ENCODE data around the gene ACTR3C. TPM values are rescaled to one million over a fixed set of nuclear protein-coding genes. Genes with fewer than 3 reads are reported as not detected.

The ACTR3C gene
- total RNA-seq, 1 donor from 2014 or later, result 2.9 TPM

GRCh38 chr7:150360363-150361058 is 37.2 kb upstream of the ACTR3C start:
- DNase-seq (no peak), ATAC-seq (ENCODE audit: poor library complexity) (no peak)
- intact Hi-C loops (cut with DNase I), result no loop called here

- intact Hi-C loops (cut with DNase I), result loop anchor here (5.0 kb wide), 1 partner anchor 58 kb away; no protein-coding TSS in a partner anchor
- no peak for ATAC-seq (ENCODE audit: poor library complexity)
- DNase-seq, result no peak
Measured at GRCh38 chr7:150359622-150360362, 36.4 kb upstream of the ACTR3C start.

GRCh38 chr7:150358988-150359621 is 35.8 kb upstream of the ACTR3C start:
- ATAC-seq (ENCODE audit: poor library complexity) (no peak), DNase-seq (no peak)
- intact Hi-C loops (cut with DNase I), result loop anchor here (5.0 kb wide), 1 partner anchor 58 kb away; no protein-coding TSS in a partner anchor

GRCh38 chr7:150358433-150358832 is 35.1 kb upstream of the ACTR3C start:
- ATAC-seq (ENCODE audit: poor library complexity), result no peak
- no peak for DNase-seq
- intact Hi-C loops (cut with DNase I), result loop anchor here (5.0 kb wide), 1 partner anchor 59 kb away; no protein-coding TSS in a partner anchor

GRCh38 chr7:150357771-150358427 is 34.6 kb upstream of the ACTR3C start:
- intact Hi-C loops (cut with DNase I), result loop anchor here (5.0 kb wide), 1 partner anchor 59 kb away; no protein-coding TSS in a partner anchor
- ATAC-seq (ENCODE audit: poor library complexity) (no peak), DNase-seq (no peak)

GRCh38 chr7:150357270-150357669 is 33.9 kb upstream of the ACTR3C start:
- intact Hi-C loops (cut with DNase I), result loop anchor here (5.0 kb wide), 1 partner anchor 60 kb away; no protein-coding TSS in a partner anchor
- DNase-seq (no peak), ATAC-seq (ENCODE audit: poor library complexity) (no peak)

GRCh38 chr7:150356265-150356897 is 33.0 kb upstream of the ACTR3C start:
- ATAC-seq (ENCODE audit: poor library complexity), result no peak
- intact Hi-C loops (cut with DNase I), result loop anchor here (5.0 kb wide), 1 partner anchor 61 kb away; no protein-coding TSS in a partner anchor
- DNase-seq, result no peak

- intact Hi-C loops (cut with DNase I), result loop anchor here (5.0 kb wide), 1 partner anchor 62 kb away; no protein-coding TSS in a partner anchor
- no peak for DNase-seq
- ATAC-seq (ENCODE audit: poor library complexity), result no peak
Measured at GRCh38 chr7:150355666-150356059, 32.3 kb upstream of the ACTR3C start.

- intact Hi-C loops (cut with DNase I), result no loop called here
- DNase-seq (no peak), ATAC-seq (ENCODE audit: poor library complexity) (no peak)
Measured at GRCh38 chr7:150351587-150352194, 28.3 kb upstream of the ACTR3C start.

GRCh38 chr7:150346922-150347321 is 23.6 kb upstream of the ACTR3C start:
- no peak for ATAC-seq (ENCODE audit: poor library complexity)

GRCh38 chr7:150345012-150345411 is 21.7 kb upstream of the ACTR3C start:
- ATAC-seq (ENCODE audit: poor library complexity), result no peak
- no peak for DNase-seq
- intact Hi-C loops (cut with DNase I), result no loop called here

More at GRCh38 chr7:150346922-150347321, 23.6 kb upstream of the ACTR3C start:
- no peak for DNase-seq
- intact Hi-C loops (cut with DNase I), result no loop called here

GRCh38 chr7:150344299-150344698 is 21.0 kb upstream of the ACTR3C start:
- no peak for DNase-seq
- ATAC-seq (ENCODE audit: poor library complexity), result no peak
- intact Hi-C loops (cut with DNase I), result no loop called here

- DNase-seq (no peak), ATAC-seq (ENCODE audit: poor library complexity) (no peak)
- intact Hi-C loops (cut with DNase I), result no loop called here
Measured at GRCh38 chr7:150343225-150343624, 19.9 kb upstream of the ACTR3C start.

GRCh38 chr7:150342121-150342408 is 18.7 kb upstream of the ACTR3C start:
- ATAC-seq (ENCODE audit: poor library complexity), result no peak
- no peak for DNase-seq
- intact Hi-C loops (cut with DNase I), result no loop called here

GRCh38 chr7:150341263-150342120 is 18.1 kb upstream of the ACTR3C start, which contains the start of gene RARRES2:
RARRES2 (minus strand) TSS chr7:150341629; CDS start chr7:150340609, 1,020 bp downstream.
- intact Hi-C loops (cut with DNase I), result no loop called here
- ATAC-seq (ENCODE audit: poor library complexity) (peak; percentile 77), DNase-seq (peak; percentile 72)

- peak; percentile 8 for ATAC-seq (ENCODE audit: poor library complexity)
- DNase-seq, result no peak
- intact Hi-C loops (cut with DNase I), result no loop called here
Measured at GRCh38 chr7:150340875-150341262, 17.5 kb upstream of the ACTR3C start.
